ENCODE data around the gene PTPRN2. TPM values are rescaled to one million over a fixed set of nuclear protein-coding genes. Genes with fewer than 3 reads are reported as not detected.

PTPRN2 gene
- total and polyA plus RNA-seq, 9 of the 15 experiments (the other 6 are each of a cell fraction or from before 2014, with no cell fraction given), result not detected

DNA sequence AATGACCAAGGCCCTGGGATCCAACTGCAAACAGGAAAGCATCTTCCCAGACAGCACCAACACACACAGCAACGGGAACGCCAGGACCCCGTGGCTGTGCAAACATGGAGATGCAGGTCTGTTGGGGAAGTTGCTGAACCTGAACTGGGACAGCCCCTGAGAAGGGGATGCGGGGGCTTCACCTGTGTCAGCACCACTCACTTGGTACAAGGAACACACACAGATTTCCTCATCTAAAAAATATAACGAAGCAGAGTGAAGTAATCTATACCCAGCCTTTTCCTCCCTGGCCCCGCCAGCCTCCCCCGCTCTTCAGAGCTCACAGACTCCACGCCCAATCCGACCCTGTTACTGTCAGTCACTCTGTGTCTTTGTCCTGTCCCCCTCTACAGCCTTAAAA is 93.0 kb downstream of the PTPRN2 start:
- Histone ChIP-seq H3K4me3 (no peak overlapping the region), H3K27ac (ENCODE audit: extremely low read depth, low read depth, low read length) (no peak overlapping the region), H3K9me1 (ENCODE audit: control insufficient read depth, insufficient read depth, low read length) (no peaks in the 10 kb centered on the region), H4K20me1 (replicated peaks; ENCODE audit: control insufficient read depth, insufficient read depth, low read length) (peaks cover 13% of the 10 kb centered on the region), H3K9me3 (replicated peaks; ENCODE audit: control insufficient read depth, insufficient read depth, low read depth, low read length) (no peaks in the 10 kb centered on the region), H3K4me1 (replicated peaks in 1 of 2; ENCODE audit: control insufficient read depth in 2 of 2, insufficient read depth in 2 of 2, low read length in 2 of 2) (peaks cover 0 to 9% of the 10 kb centered on the region in 2 experiments; a peak in 1 of 5 replicates), H3K79me2 (ENCODE audit: control insufficient read depth, insufficient read depth, low read length) (no peaks in the 10 kb centered on the region), H3K27me3 (ENCODE audit: control insufficient read depth in 2 of 2, insufficient read depth in 2 of 2, low read length in 2 of 2) (peaks cover 26 to 40% of the 10 kb centered on the region in 2 experiments), H3K36me3 (ENCODE audit: control insufficient read depth, insufficient read depth, low read length) (no peaks in the 10 kb centered on the region), H3K4me2 (ENCODE audit: insufficient read depth, low read length) (no peak overlapping the region), H2AFZ (ENCODE audit: low read depth, low read length) (no peak overlapping the region), H3K9ac (ENCODE audit: insufficient read depth in 1 of 2, low read depth in 2 of 2, low read length in 2 of 2) (no peak overlapping the region)
- ChIA-PET POLR2A (no interaction called here), CTCF (ENCODE audit: low intra/inter-chr PET ratio) (no interaction called here)
- 2% methylated on average over 9 of the region's 9 CpGs for WGBS (ENCODE audit: insufficient coverage, low coverage, missing lambda C conversion rate)
- intact Hi-C loops (cut with micrococcal nuclease) (loop anchor here (5.0 to 10.0 kb wide), 2 partner anchors 150 to 483 kb away; no protein-coding TSS in a partner anchor), in situ Hi-C loops (cut with MboI) (no loop called here)
- no TSS peak for BruUV-seq (replicated peaks)
- no peak for FAIRE-seq
- no peak for DNase-seq (ENCODE audit: extremely low read depth in 1 of 4, low spot score in 3 of 4)
- TF ChIP-seq, protein P1, sequence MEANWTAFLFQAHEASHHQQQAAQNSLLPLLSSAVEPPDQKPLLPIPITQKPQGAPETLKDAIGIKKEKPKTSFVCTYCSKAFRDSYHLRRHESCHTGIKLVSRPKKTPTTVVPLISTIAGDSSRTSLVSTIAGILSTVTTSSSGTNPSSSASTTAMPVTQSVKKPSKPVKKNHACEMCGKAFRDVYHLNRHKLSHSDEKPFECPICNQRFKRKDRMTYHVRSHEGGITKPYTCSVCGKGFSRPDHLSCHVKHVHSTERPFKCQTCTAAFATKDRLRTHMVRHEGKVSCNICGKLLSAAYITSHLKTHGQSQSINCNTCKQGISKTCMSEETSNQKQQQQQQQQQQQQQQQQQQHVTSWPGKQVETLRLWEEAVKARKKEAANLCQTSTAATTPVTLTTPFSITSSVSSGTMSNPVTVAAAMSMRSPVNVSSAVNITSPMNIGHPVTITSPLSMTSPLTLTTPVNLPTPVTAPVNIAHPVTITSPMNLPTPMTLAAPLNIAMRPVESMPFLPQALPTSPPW (CRISPR knock-in tag; IDR thresholded peaks at IDR 0.05), result no peak
- TF ChIP-seq HDAC8 (tag; IDR thresholded peaks at IDR 0.05), result no peak
- no peak for TF ChIP-seq PCBP2 (IDR thresholded peaks at IDR 0.05; ENCODE audit: low read depth, low read length, poor library complexity, severe bottlenecking)
- no peak for ATAC-seq

- ChIA-PET POLR2A (interaction anchor here (0.5 to 0.6 kb wide), 2 partner anchors 10 to 525 kb away, joined by 3 read pairs; no protein-coding TSS in a partner anchor), CTCF (ENCODE audit: low intra/inter-chr PET ratio) (no interaction called here)
- no peaks in the 10 kb centered on the region for H3K79me2 ChIP-seq (ENCODE audit: control insufficient read depth, insufficient read depth, low read length)
- H3K9me1 ChIP-seq (ENCODE audit: control insufficient read depth, insufficient read depth, low read length), result no peaks in the 10 kb centered on the region
- H3K4me2 ChIP-seq (ENCODE audit: insufficient read depth, low read length), result no peak overlapping the region
- 0% methylated on average over 7 of the region's 7 CpGs for WGBS (ENCODE audit: insufficient coverage, low coverage, missing lambda C conversion rate)
- H3K9ac ChIP-seq (ENCODE audit: insufficient read depth in 1 of 2, low read depth in 2 of 2, low read length in 2 of 2), result no peak overlapping the region
- H3K36me3 ChIP-seq (ENCODE audit: control insufficient read depth, insufficient read depth, low read length), result no peaks in the 10 kb centered on the region
- intact Hi-C loops (cut with micrococcal nuclease) (loop anchor here (10.0 kb wide), 1 partner anchor 151 kb away; no protein-coding TSS in a partner anchor), in situ Hi-C loops (cut with MboI) (no loop called here)
- no peak overlapping the region for H2AFZ ChIP-seq (ENCODE audit: low read depth, low read length)
- H3K4me1 ChIP-seq (replicated peaks in 1 of 2; ENCODE audit: control insufficient read depth in 2 of 2, insufficient read depth in 2 of 2, low read length in 2 of 2), result peaks cover 0 to 12% of the 10 kb centered on the region in 2 experiments; a peak in 1 of 5 replicates
- H3K4me3 ChIP-seq, result no peak overlapping the region
- DNase-seq (ENCODE audit: extremely low read depth in 1 of 4, low spot score in 3 of 4) (peak in 2 of 4 experiments; percentile 37 to 52), FAIRE-seq (no peak), ATAC-seq (peak; percentile 88)
- H3K9me3 ChIP-seq (replicated peaks; ENCODE audit: control insufficient read depth, insufficient read depth, low read depth, low read length), result no peaks in the 10 kb centered on the region
- no TSS peak for BruUV-seq (replicated peaks)
- no peak overlapping the region for H3K27ac ChIP-seq (ENCODE audit: extremely low read depth, low read depth, low read length)
- peaks cover 13% of the 10 kb centered on the region for H4K20me1 ChIP-seq (replicated peaks; ENCODE audit: control insufficient read depth, insufficient read depth, low read length)
- peaks cover 31 to 44% of the 10 kb centered on the region in 2 experiments for H3K27me3 ChIP-seq (ENCODE audit: control insufficient read depth in 2 of 2, insufficient read depth in 2 of 2, low read length in 2 of 2)
- peak; percentile 21; the same call in 1 of the 2 replicates for TF ChIP-seq CTBP1 (IDR thresholded peaks at IDR 0.05; ENCODE audit: borderline replicate concordance)
- TF ChIP-seq REST (IDR thresholded peaks at IDR 0.05; ENCODE audit: borderline replicate concordance), result peak; percentile 44; the same call in 1 of the 2 replicates
- no peak for TF ChIP-seq REST (CRISPR knock-in tag; IDR thresholded peaks at IDR 0.05; ENCODE audit: low read depth)
Measured at GRCh38 chr7:158494162-158494586, 93.4 kb downstream of the PTPRN2 start.
